Measurements from ENCODE around the gene PLXNB3.

PLXNB3 gene

GRCh38 chrX:153803211-153804099 is 39.4 kb downstream of the PLXNB3 start:
- no peak for TF ChIP-seq CTCF (conservative IDR thresholded peaks at IDR 0.05; ENCODE audit: low read depth, low read length)
- no peaks in the 10 kb centered on the region for H3K36me3 ChIP-seq (ENCODE audit: insufficient read depth)
- no peak overlapping the region for H3K27ac ChIP-seq
- H3K27me3 ChIP-seq (ENCODE audit: insufficient read depth, low read depth), result peaks cover 17% of the 10 kb centered on the region; the same call in 1 of the 2 replicates
- H3K4me1 ChIP-seq (ENCODE audit: low read depth, poor library complexity, severe bottlenecking), result no peaks in the 10 kb centered on the region
- H4K20me1 ChIP-seq (ENCODE audit: insufficient read depth), result no peaks in the 10 kb centered on the region
- no peaks in the 10 kb centered on the region for H3K79me2 ChIP-seq (ENCODE audit: insufficient read depth, low read depth)
- no peak overlapping the region for H2AFZ ChIP-seq (ENCODE audit: low read depth)
- H3K4me3 ChIP-seq (IDR thresholded peaks at IDR 0.05; ENCODE audit: insufficient read depth, low read depth, low read length), result no peak overlapping the region
- H3K4me2 ChIP-seq, result no peak overlapping the region
- no peak overlapping the region for H3K9ac ChIP-seq

- Histone ChIP-seq H3K36me3 (ENCODE audit: insufficient read depth) (no peaks in the 10 kb centered on the region), H4K20me1 (ENCODE audit: insufficient read depth) (no peaks in the 10 kb centered on the region), H3K27me3 (ENCODE audit: insufficient read depth, low read depth) (peaks cover 17% of the 10 kb centered on the region; the same call in 1 of the 2 replicates), H3K79me2 (ENCODE audit: insufficient read depth, low read depth) (no peaks in the 10 kb centered on the region), H2AFZ (ENCODE audit: low read depth) (no peak overlapping the region), H3K4me1 (ENCODE audit: low read depth, poor library complexity, severe bottlenecking) (no peaks in the 10 kb centered on the region), H3K4me3 (IDR thresholded peaks at IDR 0.05; ENCODE audit: insufficient read depth, low read depth, low read length) (no peak overlapping the region), H3K9ac (no peak overlapping the region), H3K4me2 (no peak overlapping the region), H3K27ac (no peak overlapping the region)
- no peak for TF ChIP-seq CTCF (conservative IDR thresholded peaks at IDR 0.05; ENCODE audit: low read depth, low read length)
Measured at GRCh38 chrX:153804100-153804595, 40.1 kb downstream of the PLXNB3 start.

GRCh38 chrX:153804621-153805020 is 40.6 kb downstream of the PLXNB3 start:
- no peaks in the 10 kb centered on the region for H3K36me3 ChIP-seq (ENCODE audit: insufficient read depth)
- H3K27me3 ChIP-seq (ENCODE audit: insufficient read depth, low read depth), result peaks cover 17% of the 10 kb centered on the region; the same call in 1 of the 2 replicates
- no peak for TF ChIP-seq CTCF (conservative IDR thresholded peaks at IDR 0.05; ENCODE audit: low read depth, low read length)
- H4K20me1 ChIP-seq (ENCODE audit: insufficient read depth), result no peaks in the 10 kb centered on the region
- no peak overlapping the region for H3K9ac ChIP-seq
- no peaks in the 10 kb centered on the region for H3K4me1 ChIP-seq (ENCODE audit: low read depth, poor library complexity, severe bottlenecking)
- no peaks in the 10 kb centered on the region for H3K79me2 ChIP-seq (ENCODE audit: insufficient read depth, low read depth)
- H3K4me3 ChIP-seq (IDR thresholded peaks at IDR 0.05; ENCODE audit: insufficient read depth, low read depth, low read length), result no peak overlapping the region
- no peak overlapping the region for H3K4me2 ChIP-seq
- H3K27ac ChIP-seq, result no peak overlapping the region
- no peak overlapping the region for H2AFZ ChIP-seq (ENCODE audit: low read depth)

- Histone ChIP-seq H3K4me1 (ENCODE audit: low read depth, poor library complexity, severe bottlenecking) (no peaks in the 10 kb centered on the region), H3K9ac (no peak overlapping the region), H3K4me2 (no peak overlapping the region), H2AFZ (ENCODE audit: low read depth) (no peak overlapping the region), H3K27ac (no peak overlapping the region), H3K4me3 (IDR thresholded peaks at IDR 0.05; ENCODE audit: insufficient read depth, low read depth, low read length) (no peak overlapping the region), H3K79me2 (ENCODE audit: insufficient read depth, low read depth) (no peaks in the 10 kb centered on the region), H4K20me1 (ENCODE audit: insufficient read depth) (no peaks in the 10 kb centered on the region), H3K27me3 (ENCODE audit: insufficient read depth, low read depth) (peaks cover 17% of the 10 kb centered on the region; the same call in 1 of the 2 replicates), H3K36me3 (ENCODE audit: insufficient read depth) (no peaks in the 10 kb centered on the region)
- no peak for TF ChIP-seq CTCF (conservative IDR thresholded peaks at IDR 0.05; ENCODE audit: low read depth, low read length)
Measured at GRCh38 chrX:153805436-153805835, 41.4 kb downstream of the PLXNB3 start.
